Ovary (tissue), 9 donors: ENCODE results near the gene B4GALNT1. TPM values are rescaled to one million over a fixed set of nuclear protein-coding genes. Genes with fewer than 3 reads are reported as not detected.

ENCODE experiments used
- DNase-seq, 5 donors: peaks; one replicate each; pipeline ENCODE4 v3.0.0-alpha.2; 2019 to 2020
- H3K27ac ChIP-seq, 2 donors: fragments of 200-600 bp; one replicate each; pipeline versions ENCODE4 v1.5.1 to v1.8.0; 2019 to 2022
- H3K27me3 ChIP-seq: fragments of 200-600 bp; one replicate; pipeline ENCODE4 v1.8.0; 2022
- H3K36me3 ChIP-seq: fragments of 200-600 bp; sonication (generic); one replicate; pipeline ENCODE4 v1.5.1; 2019
- H3K4me1 ChIP-seq: one replicate; pipeline ENCODE4 v1.8.1; 2013; ENCODE audit warnings: mild to moderate bottlenecking, moderate library complexity; ENCODE audit not compliant: insufficient read depth
- H3K4me3 ChIP-seq: fragments of 200-600 bp; sonication (generic); one replicate; pipeline ENCODE4 v1.5.1; 2017
- H3K9me3 ChIP-seq, 2 donors: fragments of 200-600 bp in 1 of 2; sonication (generic) in 1 of 2; one replicate each; pipeline versions ENCODE4 v1.5.1 to v1.8.1; 2013 to 2019; ENCODE audit warnings: mild to moderate bottlenecking in 1 of 2, moderate library complexity in 1 of 2
- EP300 ChIP-seq: sonication (generic); formaldehyde crosslinking; IDR thresholded peaks from one replicate; pipeline ENCODE4 v1.6.1; 2017; ENCODE audit warnings: antibody characterized with exemption
- POLR2A ChIP-seq: fragments of 450-650 bp; IDR thresholded peaks from one replicate; pipeline ENCODE4 v1.6.1; 2017; ENCODE audit warnings: antibody characterized with exemption, mild to moderate bottlenecking, moderate library complexity
- WGBS, 3 donors: extraction: QIAGEN DNeasy Blood & Tissue Kit in 1 of 3; methylation state at CpG; one replicate each; pipeline versions ENCODE4 v1.1.5 to v1.1.7; 2013 to 2017; 5-methylcytosine and 5-hydroxymethylcytosine counted together
- intact Hi-C, 4 donors: fragments of 100-400 bp; cut with DNase I; formaldehyde crosslinking; loops; one replicate each; pipeline versions ENCODE4 v1.11.0 to v1.15.1; 2022 to 2023
- polyA plus RNA-seq, 2 donors: library from polyadenylated mRNA; stranded (reverse); fragments of 200-250 nt in 1 of 2; fragments of 350-450 nt in 1 of 2; fragmentation: Illumina TruSeq in 1 of 2; extraction: RNeasy Lipid Tissue Mini Kit (QIAGEN cat#74804) in 1 of 2; gene quantifications; one replicate each; pipeline ENCODE4 v1.2.3, GENCODE V29; 2013 to 2014
- total RNA-seq, 7 donors: library from RNA; depleted of rRNA in 2 of 7; stranded (reverse); fragments of >200 nt in 2 of 7; fragmentation: NEBNext Ultra II Directional in 3 of 7; extraction: Animal tissue kit (Norgen Biotek cat#: 25700) in 3 of 7; gene quantifications; one replicate each; pipeline versions ENCODE4 v1.1.0 to v1.2.4, GENCODE V29; 2016 to 2023
- TF ChIP-seq, protein P1 (sequence below), 3 donors: fragments of 450-650 bp in 2 of 3; fragments of 200-600 bp in 1 of 3; IDR thresholded peaks; one replicate each; pipeline versions ENCODE4 v1.5.1 to v1.8.0; 2016 to 2022; ENCODE audit warnings: antibody characterized with exemption in 3 of 3, mild to moderate bottlenecking in 1 of 3
- donor health status: DM: no; HTN: no; CAD: no; lungs with moderate emphysema.
- donor health status: DM: no; HTN: no; CAD: no.
- donor health status: Bipolar disorder and iron deficiency.
- donor health status: DM: yes; HTN: yes; CAD: no.
- donor health status: DM: no; HTN: no; CAD: no.
- donor health status: DM: yes; HTN: yes; CAD: no.

B4GALNT1 gene
- total and polyA plus RNA-seq, 9 donors: 0.22 to 1.5 (median 0.56) TPM

DNA sequence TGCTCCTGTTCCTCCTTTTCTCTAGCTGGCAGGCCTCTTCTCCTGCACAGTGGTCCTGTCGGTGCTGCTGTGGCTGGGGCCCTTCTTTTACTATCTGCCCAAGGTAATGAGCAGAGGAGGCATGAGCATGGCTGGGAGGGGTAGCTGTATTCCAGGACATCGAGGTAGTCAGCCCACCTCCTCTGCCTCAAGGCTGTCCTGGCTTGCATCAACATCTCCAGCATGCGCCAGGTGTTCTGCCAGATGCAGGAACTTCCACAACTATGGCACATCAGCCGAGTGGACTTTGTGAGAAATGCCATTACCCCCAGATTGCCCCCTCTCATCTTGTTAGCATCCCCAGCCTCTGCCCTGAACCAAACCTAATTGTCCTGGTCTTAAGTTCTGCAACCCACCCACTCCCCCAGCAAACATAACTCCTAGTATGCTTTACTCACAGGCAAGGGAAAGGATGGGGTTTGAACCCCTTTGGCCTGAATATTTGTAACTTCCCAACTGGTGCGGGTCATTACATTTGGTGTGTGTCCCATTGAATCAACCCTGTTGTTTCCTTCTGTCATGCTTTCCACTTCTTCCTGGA lies 9.1 kb downstream of the B4GALNT1 start:
- Histone ChIP-seq H3K4me1 (peaks cover 7% of the 10 kb centered on the region), H3K27ac (no peak overlapping the region), H3K27me3 (no peaks in the 10 kb centered on the region), H3K9me3 (no peaks in the 10 kb centered on the region), H3K36me3 (no peaks in the 10 kb centered on the region), H3K4me3 (no peak overlapping the region)
- 71 to 77% (median 73%) methylated on average over 5 of the region's 5 CpGs for WGBS, 3 donors
- DNase-seq: no peak
- no peak for TF ChIP-seq POLR2A
- TF ChIP-seq, protein P1, sequence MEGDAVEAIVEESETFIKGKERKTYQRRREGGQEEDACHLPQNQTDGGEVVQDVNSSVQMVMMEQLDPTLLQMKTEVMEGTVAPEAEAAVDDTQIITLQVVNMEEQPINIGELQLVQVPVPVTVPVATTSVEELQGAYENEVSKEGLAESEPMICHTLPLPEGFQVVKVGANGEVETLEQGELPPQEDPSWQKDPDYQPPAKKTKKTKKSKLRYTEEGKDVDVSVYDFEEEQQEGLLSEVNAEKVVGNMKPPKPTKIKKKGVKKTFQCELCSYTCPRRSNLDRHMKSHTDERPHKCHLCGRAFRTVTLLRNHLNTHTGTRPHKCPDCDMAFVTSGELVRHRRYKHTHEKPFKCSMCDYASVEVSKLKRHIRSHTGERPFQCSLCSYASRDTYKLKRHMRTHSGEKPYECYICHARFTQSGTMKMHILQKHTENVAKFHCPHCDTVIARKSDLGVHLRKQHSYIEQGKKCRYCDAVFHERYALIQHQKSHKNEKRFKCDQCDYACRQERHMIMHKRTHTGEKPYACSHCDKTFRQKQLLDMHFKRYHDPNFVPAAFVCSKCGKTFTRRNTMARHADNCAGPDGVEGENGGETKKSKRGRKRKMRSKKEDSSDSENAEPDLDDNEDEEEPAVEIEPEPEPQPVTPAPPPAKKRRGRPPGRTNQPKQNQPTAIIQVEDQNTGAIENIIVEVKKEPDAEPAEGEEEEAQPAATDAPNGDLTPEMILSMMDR (IDR thresholded peaks at IDR 0.05): no peak
- TF ChIP-seq EP300: no peak
- intact Hi-C loops: loop anchor here in 1 of 4 donors (10.0 kb wide), 1 partner anchor 169 kb away; the partner anchor contains the start of genes GLI1 and INHBE

DNA sequence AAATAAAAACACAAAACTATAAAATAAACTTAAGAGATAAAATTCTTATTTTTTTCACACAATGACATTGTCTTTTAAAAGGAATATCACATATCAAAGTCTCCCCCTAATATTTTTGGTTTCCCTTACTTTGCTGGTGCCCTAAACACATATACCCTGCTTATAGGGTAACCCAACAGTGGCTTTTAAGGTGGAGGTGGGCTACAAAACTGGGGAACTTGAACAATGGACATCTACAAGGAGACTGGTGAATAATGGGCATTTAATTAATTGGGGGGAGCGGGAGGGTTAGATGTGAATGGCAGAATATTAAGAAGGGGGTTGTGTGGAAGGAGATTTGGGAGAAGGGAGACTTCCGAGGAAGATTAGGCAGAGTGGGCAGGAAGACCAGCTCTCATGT lies 9.6 kb downstream of the B4GALNT1 start:
- Histone ChIP-seq H3K9me3 (no peaks in the 10 kb centered on the region), H3K27ac (no peak overlapping the region), H3K4me3 (no peak overlapping the region), H3K27me3 (no peaks in the 10 kb centered on the region), H3K4me1 (peaks cover 7% of the 10 kb centered on the region), H3K36me3 (no peaks in the 10 kb centered on the region)
- DNase-seq: no peak
- WGBS, 3 donors: 90 to 92% (median 90%) methylated on average over 2 of the region's 2 CpGs
- intact Hi-C loops: loop anchor here in 1 of 4 donors (10.0 kb wide), 1 partner anchor 169 kb away; the partner anchor contains the start of genes GLI1 and INHBE
- no peak for TF ChIP-seq EP300
- TF ChIP-seq POLR2A: no peak
- TF ChIP-seq, protein P1 (IDR thresholded peaks at IDR 0.05): no peak

DNA sequence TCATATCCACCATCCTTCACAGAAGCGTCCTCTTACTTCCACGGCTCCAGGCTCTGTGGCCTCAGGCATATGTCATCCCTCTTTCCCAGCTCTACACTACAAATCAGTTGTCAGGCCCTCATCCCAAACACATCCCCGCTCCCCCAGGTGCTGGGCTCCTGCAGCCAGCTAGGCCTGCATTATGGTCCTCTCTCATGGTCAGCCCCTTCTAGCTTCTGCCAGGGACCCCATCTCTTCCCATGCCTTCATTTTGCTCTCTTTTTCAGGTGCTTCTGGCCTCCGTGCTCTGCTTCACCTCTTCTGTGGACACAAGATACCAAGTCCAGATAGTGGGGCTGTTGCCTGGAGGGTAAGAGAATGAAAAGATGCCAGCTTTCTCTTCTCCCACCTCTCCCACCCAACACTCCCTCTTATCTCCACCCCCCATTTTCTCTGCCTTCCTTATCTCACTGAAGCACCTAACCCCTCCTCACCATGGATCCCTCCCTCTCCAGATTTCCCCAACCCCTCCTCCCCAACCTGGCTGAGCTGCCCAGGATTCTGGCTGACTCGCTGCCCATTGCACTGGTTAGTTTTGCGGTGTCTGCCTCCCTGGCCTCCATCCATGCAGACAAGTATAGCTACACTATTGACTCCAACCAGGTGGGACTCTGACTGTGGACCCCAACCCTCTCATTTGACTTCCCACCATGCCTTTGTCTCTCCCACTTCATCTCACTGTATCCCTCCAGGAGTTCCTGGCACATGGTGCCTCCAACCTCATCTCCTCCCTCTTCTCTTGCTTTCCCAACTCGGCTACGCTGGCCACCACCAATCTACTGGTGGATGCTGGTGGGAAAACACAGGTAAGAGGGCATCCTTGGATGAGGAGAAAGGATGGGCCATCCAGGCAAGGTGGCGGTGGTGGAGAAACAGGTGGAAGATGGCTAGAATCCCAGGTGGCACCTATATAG lies 10.4 kb downstream of the B4GALNT1 start:
- Histone ChIP-seq H3K4me3 (no peak overlapping the region), H3K9me3 (no peaks in the 10 kb centered on the region), H3K27ac (no peak overlapping the region), H3K4me1 (peaks cover 6% of the 10 kb centered on the region), H3K36me3 (no peaks in the 10 kb centered on the region), H3K27me3 (no peaks in the 10 kb centered on the region)
- intact Hi-C loops: loop anchor here in 1 of 4 donors (10.0 kb wide), 1 partner anchor 168 kb away; the partner anchor contains the start of genes GLI1 and INHBE
- TF ChIP-seq EP300: no peak
- TF ChIP-seq POLR2A: no peak
- TF ChIP-seq, protein P1 (IDR thresholded peaks at IDR 0.05): no peak
- WGBS, 3 donors: 87 to 90% (median 88%) methylated on average over 9 of the region's 9 CpGs
- DNase-seq: no peak

DNA sequence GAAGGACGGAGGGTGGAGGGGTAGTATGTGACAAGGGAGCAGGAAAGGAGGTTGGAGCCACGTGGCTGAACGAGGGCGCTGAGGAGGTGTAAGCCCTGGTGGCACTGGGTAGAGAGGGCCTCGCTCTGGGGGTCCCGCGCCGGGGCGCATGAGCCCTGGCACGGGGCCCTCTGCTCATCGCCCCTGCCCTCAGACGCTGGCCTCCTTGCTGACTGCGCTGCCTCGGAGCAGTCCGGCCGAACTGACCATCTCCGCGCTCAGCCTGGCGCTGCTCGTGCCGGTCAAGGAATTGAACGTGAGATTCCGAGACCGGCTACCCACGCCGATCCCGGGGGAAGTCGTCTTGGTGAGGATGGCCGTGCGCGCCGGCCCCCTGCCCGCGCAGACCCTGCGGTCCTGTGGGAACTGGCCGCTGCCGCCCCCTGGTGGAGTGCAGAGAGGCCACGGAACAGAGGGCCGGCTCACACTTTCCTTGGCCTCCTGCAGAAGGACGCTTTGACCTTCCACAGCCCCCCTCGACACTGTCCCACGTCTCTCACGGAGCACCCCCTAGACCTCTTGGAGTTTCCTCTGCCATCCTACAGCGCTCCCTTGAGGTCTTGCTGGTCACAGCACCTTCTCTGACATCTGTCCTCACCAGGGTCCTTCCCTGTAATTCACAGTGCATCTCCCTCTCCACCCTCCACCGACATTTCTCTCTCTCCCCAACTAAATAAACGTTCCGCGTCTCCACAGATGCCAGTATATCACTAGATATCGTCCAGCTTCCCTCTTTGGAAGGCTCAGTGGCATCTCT lies 11.3 kb downstream of the B4GALNT1 start:
- H3K36me3 ChIP-seq: no peaks in the 10 kb centered on the region
- H3K4me3 ChIP-seq: peak overlapping the region; percentile 27
- intact Hi-C loops: loop anchor here (1.0 to 10.0 kb wide), 4 partner anchors 37 to 167 kb away; partner anchors contain the start of genes GLI1 (in 1 of the 4) and INHBE (in 1 of the 4)
- TF ChIP-seq, protein P1 (IDR thresholded peaks at IDR 0.05): peak; percentile 88 to 97 (median 92)
- no peak for TF ChIP-seq POLR2A
- TF ChIP-seq EP300: no peak
- no peak overlapping the region for H3K27ac ChIP-seq
- H3K27me3 ChIP-seq: no peaks in the 10 kb centered on the region
- no peaks in the 10 kb centered on the region for H3K9me3 ChIP-seq
- peaks cover 4% of the 10 kb centered on the region for H3K4me1 ChIP-seq
- DNase-seq: peak; percentile 55 to 83 (median 75)
- 3 to 5% (median 3%) methylated on average over 49 of the region's 49 CpGs for WGBS, 3 donors
